HL-60 (cell line): ENCODE measurements around the gene LMAN2.

Experiments
- REST ChIP-seq: IDR thresholded peaks from 2 replicates; pipeline ENCODE4 v1.6.1; 2012; ENCODE audit warnings: low read depth; ENCODE audit not compliant: insufficient replicate concordance
- TF ChIP-seq, protein P1 (sequence below): IDR thresholded peaks from one replicate; pipeline ENCODE4 v1.5.1; 2011; ENCODE audit warnings: low read length, control low read depth, inconsistent platforms; ENCODE audit not compliant: insufficient read depth

DNA sequence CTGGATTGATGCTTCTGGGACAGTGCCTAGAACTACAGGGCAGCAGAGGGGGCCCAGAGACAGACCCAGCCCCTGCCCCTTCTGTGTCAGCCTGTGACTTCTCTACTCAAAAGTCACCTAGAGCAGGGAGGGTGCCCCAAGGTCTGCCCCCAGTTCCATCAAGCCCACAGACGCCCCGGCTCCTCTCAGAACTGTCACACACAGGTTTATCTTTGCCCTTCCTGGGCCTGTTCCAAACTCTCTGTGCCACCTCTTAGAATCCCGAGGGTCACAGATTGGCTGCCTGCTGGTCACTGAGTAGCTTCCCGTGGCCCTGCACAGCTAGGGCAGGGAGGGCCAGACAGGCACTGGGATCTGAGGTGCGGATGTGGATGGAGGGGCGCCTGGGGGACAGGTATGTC, 8.0 kb upstream of the LMAN2 start:
- TF ChIP-seq, protein P1, sequence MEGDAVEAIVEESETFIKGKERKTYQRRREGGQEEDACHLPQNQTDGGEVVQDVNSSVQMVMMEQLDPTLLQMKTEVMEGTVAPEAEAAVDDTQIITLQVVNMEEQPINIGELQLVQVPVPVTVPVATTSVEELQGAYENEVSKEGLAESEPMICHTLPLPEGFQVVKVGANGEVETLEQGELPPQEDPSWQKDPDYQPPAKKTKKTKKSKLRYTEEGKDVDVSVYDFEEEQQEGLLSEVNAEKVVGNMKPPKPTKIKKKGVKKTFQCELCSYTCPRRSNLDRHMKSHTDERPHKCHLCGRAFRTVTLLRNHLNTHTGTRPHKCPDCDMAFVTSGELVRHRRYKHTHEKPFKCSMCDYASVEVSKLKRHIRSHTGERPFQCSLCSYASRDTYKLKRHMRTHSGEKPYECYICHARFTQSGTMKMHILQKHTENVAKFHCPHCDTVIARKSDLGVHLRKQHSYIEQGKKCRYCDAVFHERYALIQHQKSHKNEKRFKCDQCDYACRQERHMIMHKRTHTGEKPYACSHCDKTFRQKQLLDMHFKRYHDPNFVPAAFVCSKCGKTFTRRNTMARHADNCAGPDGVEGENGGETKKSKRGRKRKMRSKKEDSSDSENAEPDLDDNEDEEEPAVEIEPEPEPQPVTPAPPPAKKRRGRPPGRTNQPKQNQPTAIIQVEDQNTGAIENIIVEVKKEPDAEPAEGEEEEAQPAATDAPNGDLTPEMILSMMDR: no peak
- TF ChIP-seq REST: no peak
